Neural progenitor cell (in vitro differentiated cells): ENCODE results near the gene FUZ. TPM values are rescaled to one million over a fixed set of nuclear protein-coding genes. Genes with fewer than 3 reads are reported as not detected.

Source experiments
- DNase-seq: peaks from one replicate; pipeline ENCODE4 v3.0.0-alpha.2; 2016; ENCODE audit warnings: low spot score
- H2AFZ ChIP-seq: fragments of 200-600 bp; sonication (generic); replicated peaks from 2 replicates; pipeline ENCODE4 v1.6.1; 2016; ENCODE audit warnings: antibody characterized with exemption
- H3F3A ChIP-seq: fragments of 200-600 bp; sonication (generic); 2 replicates; pipeline ENCODE4 v1.6.1; 2016; ENCODE audit warnings: antibody characterized with exemption, low read depth
- H3K27ac ChIP-seq: fragments of 200-600 bp; sonication (generic); 2 replicates; pipeline ENCODE4 v1.5.1; 2016; ENCODE audit warnings: mild to moderate bottlenecking
- H3K27me3 ChIP-seq: fragments of 200-600 bp; sonication (generic); 2 replicates; pipeline ENCODE4 v1.6.1; 2016; ENCODE audit warnings: mild to moderate bottlenecking, moderate library complexity
- H3K36me3 ChIP-seq: fragments of 200-600 bp; sonication (generic); 2 replicates; pipeline ENCODE4 v1.5.1; 2016
- H3K4me1 ChIP-seq: fragments of 200-600 bp; sonication (generic); 2 replicates; pipeline ENCODE4 v1.6.1; 2016; ENCODE audit warnings: mixed run types
- H3K4me2 ChIP-seq: fragments of 200-600 bp; sonication (generic); 2 replicates; pipeline ENCODE4 v1.6.1; 2016
- H3K4me3 ChIP-seq: fragments of 200-600 bp; sonication (generic); 2 replicates; pipeline ENCODE4 v1.5.1; 2016
- H3K79me2 ChIP-seq: fragments of 200-600 bp; sonication (generic); 2 replicates; pipeline ENCODE4 v1.6.1; 2016; ENCODE audit warnings: low read depth
- H3K9ac ChIP-seq: fragments of 200-600 bp; sonication (generic); 2 replicates; pipeline ENCODE4 v1.6.1; 2016
- H3K9me3 ChIP-seq: fragments of 200-600 bp; sonication (generic); 2 replicates; pipeline ENCODE4 v1.5.1; 2016; ENCODE audit warnings: low read depth
- H4K20me1 ChIP-seq: fragments of 200-600 bp; sonication (generic); 2 replicates; pipeline ENCODE4 v1.6.1; 2016; ENCODE audit warnings: low read depth
- H3K27ac Mint-ChIP-seq: 3 replicates; pipeline ENCODE4 v1.8.0; 2021; ENCODE audit warnings: mixed read lengths
- H3K27me3 Mint-ChIP-seq: 2 replicates; pipeline ENCODE4 v1.8.0; 2022; ENCODE audit warnings: low read depth, mild to moderate bottlenecking, inconsistent platforms, moderate library complexity, mixed read lengths; ENCODE audit not compliant: insufficient read depth
- H3K36me3 Mint-ChIP-seq: 3 replicates; pipeline ENCODE4 v1.8.0; 2021; ENCODE audit warnings: mixed read lengths
- H3K4me1 Mint-ChIP-seq: 3 replicates; pipeline ENCODE4 v1.8.0; 2021; ENCODE audit warnings: mixed read lengths
- H3K4me3 Mint-ChIP-seq: 3 replicates; pipeline ENCODE4 v1.8.0; 2021; ENCODE audit warnings: mild to moderate bottlenecking, moderate library complexity, mixed read lengths
- H3K9me3 Mint-ChIP-seq: 3 replicates; pipeline ENCODE4 v1.8.0; 2020; ENCODE audit warnings: mixed read lengths
- CTCF ChIP-seq: fragments of 200-600 bp; sonication (generic); IDR thresholded peaks from 2 replicates; pipeline ENCODE4 v1.5.1; 2017; ENCODE audit warnings: antibody characterized with exemption, mild to moderate bottlenecking
- EZH2 ChIP-seq: fragments of 200-600 bp; sonication (generic); IDR thresholded peaks from 2 replicates; pipeline ENCODE4 v1.6.1; 2017; ENCODE audit warnings: antibody characterized with exemption, mild to moderate bottlenecking, moderate library complexity
- EZH2phosphoT487 ChIP-seq: fragments of 200-600 bp; sonication (generic); IDR thresholded peaks from 2 replicates; pipeline ENCODE4 v1.6.1; 2017; ENCODE audit warnings: antibody characterized with exemption
- total RNA-seq: library from RNA; depleted of rRNA; stranded (reverse); fragments of >200 nt; gene quantifications from 2 replicates; pipeline ENCODE4 v1.2.3, GENCODE V29; 2015; ENCODE audit warnings: low replicate concordance

FUZ gene
- total RNA-seq, 1 donor from 2014 or later, result 24.6 TPM

- no peaks in the 10 kb centered on the region for H3K27me3 ChIP-seq
- H4K20me1 ChIP-seq, result peaks cover 11% of the 10 kb centered on the region
- peaks cover 34% of the 10 kb centered on the region for H3K4me1 Mint-ChIP-seq
- H3K27me3 Mint-ChIP-seq, result peaks cover 7% of the 10 kb centered on the region
- H3K4me1 ChIP-seq, result peaks cover 15% of the 10 kb centered on the region
- H3K27ac ChIP-seq, result no peak overlapping the region
- H3K4me3 ChIP-seq, result peak overlapping the region; percentile 49
- H3K36me3 Mint-ChIP-seq, result peaks cover 5% of the 10 kb centered on the region
- DNase-seq, result peak; percentile 99
- no peaks in the 10 kb centered on the region for H3K9me3 ChIP-seq
- no peaks in the 10 kb centered on the region for H3K36me3 ChIP-seq
- H2AFZ ChIP-seq, result peak overlapping the region; percentile 22
- no peak for TF ChIP-seq CTCF
- TF ChIP-seq EZH2phosphoT487, result no peak
- TF ChIP-seq EZH2, result no peak
- H3K4me2 ChIP-seq, result peak overlapping the region; percentile 78
- peaks cover 51% of the 10 kb centered on the region for H3F3A ChIP-seq
- H3K27ac Mint-ChIP-seq, result peak overlapping the region; percentile 95
- no peaks in the 10 kb centered on the region for H3K9me3 Mint-ChIP-seq
- H3K4me3 Mint-ChIP-seq, result peak overlapping the region; percentile 90
- no peak overlapping the region for H3K9ac ChIP-seq
- H3K79me2 ChIP-seq, result peaks cover 9% of the 10 kb centered on the region
Measured at GRCh38 chr19:49808711-49809159, 4.4 kb downstream of the FUZ start.

GRCh38 chr19:49807904-49808675 lies 5.0 kb downstream of the FUZ start:
- no peak overlapping the region for H3K27ac ChIP-seq
- H4K20me1 ChIP-seq, result peaks cover 11% of the 10 kb centered on the region
- peaks cover 8% of the 10 kb centered on the region for H3K27me3 Mint-ChIP-seq
- peaks cover 31% of the 10 kb centered on the region for H3K4me1 Mint-ChIP-seq
- H3K27ac Mint-ChIP-seq, result no peak overlapping the region
- no peaks in the 10 kb centered on the region for H3K27me3 ChIP-seq
- H3K4me3 ChIP-seq, result peak overlapping the region; percentile 2
- H3K36me3 Mint-ChIP-seq, result peaks cover 8% of the 10 kb centered on the region
- H3K9me3 Mint-ChIP-seq, result no peaks in the 10 kb centered on the region
- no peak overlapping the region for H3K9ac ChIP-seq
- no peak for DNase-seq
- H3K36me3 ChIP-seq, result no peaks in the 10 kb centered on the region
- peaks cover 9% of the 10 kb centered on the region for H3K79me2 ChIP-seq
- peak overlapping the region; percentile 48 for H3K4me2 ChIP-seq
- peak overlapping the region; percentile 90 for H3K4me3 Mint-ChIP-seq
- no peak for TF ChIP-seq CTCF
- TF ChIP-seq EZH2phosphoT487, result no peak
- no peak for TF ChIP-seq EZH2
- no peak overlapping the region for H2AFZ ChIP-seq
- no peaks in the 10 kb centered on the region for H3K9me3 ChIP-seq
- H3K4me1 ChIP-seq, result peaks cover 15% of the 10 kb centered on the region
- peaks cover 51% of the 10 kb centered on the region for H3F3A ChIP-seq

- H4K20me1 ChIP-seq, result peaks cover 11% of the 10 kb centered on the region
- peaks cover 7% of the 10 kb centered on the region for H3K79me2 ChIP-seq
- peaks cover 15% of the 10 kb centered on the region for H3K4me1 ChIP-seq
- no peak for TF ChIP-seq CTCF
- no peak for TF ChIP-seq EZH2phosphoT487
- no peak for TF ChIP-seq EZH2
- H3K9ac ChIP-seq, result no peak overlapping the region
- H3F3A ChIP-seq, result peaks cover 45% of the 10 kb centered on the region
- no peak overlapping the region for H3K4me2 ChIP-seq
- H3K36me3 Mint-ChIP-seq, result peaks cover 10% of the 10 kb centered on the region
- H3K27me3 ChIP-seq, result no peaks in the 10 kb centered on the region
- H3K27ac Mint-ChIP-seq, result no peak overlapping the region
- H2AFZ ChIP-seq, result no peak overlapping the region
- no peak overlapping the region for H3K27ac ChIP-seq
- H3K36me3 ChIP-seq, result no peaks in the 10 kb centered on the region
- H3K27me3 Mint-ChIP-seq, result peaks cover 9% of the 10 kb centered on the region
- no peaks in the 10 kb centered on the region for H3K9me3 ChIP-seq
- peak overlapping the region; percentile 48 for H3K4me3 Mint-ChIP-seq
- no peak overlapping the region for H3K4me3 ChIP-seq
- peaks cover 30% of the 10 kb centered on the region for H3K4me1 Mint-ChIP-seq
- H3K9me3 Mint-ChIP-seq, result no peaks in the 10 kb centered on the region
- DNase-seq, result no peak
Measured at GRCh38 chr19:49807058-49807903, 5.8 kb downstream of the FUZ start.
